Adrenal gland (tissue), 5 donors: Measurements from ENCODE around the gene THRB.

Source experiments
- POLR2A ChIP-seq, 2 donors: fragments of 450-650 bp; IDR thresholded peaks; one replicate each; pipeline ENCODE4 v1.6.1; 2017; ENCODE audit warnings: antibody characterized with exemption in 2 of 2, mild to moderate bottlenecking in 2 of 2, moderate library complexity in 1 of 2
- TF ChIP-seq, protein P1 (sequence below), 6 experiments: fragments of 450-650 bp in 4 of 6; fragments of 200-600 bp in 2 of 6; sonication (generic) in 1 of 6; IDR thresholded peaks; 1 replicate in 5 of 6; 2 replicates in 1 of 6; pipeline versions ENCODE4 v1.5.1 to v1.8.0; 2016 to 2021; ENCODE audit warnings: antibody characterized with exemption in 6 of 6, mild to moderate bottlenecking in 2 of 6, moderate library complexity in 1 of 6
- donor health status: DM: no; HTN: no; CAD: no.

- no peak for TF ChIP-seq POLR2A (IDR thresholded peaks at IDR 0.05)
- TF ChIP-seq, protein P1, sequence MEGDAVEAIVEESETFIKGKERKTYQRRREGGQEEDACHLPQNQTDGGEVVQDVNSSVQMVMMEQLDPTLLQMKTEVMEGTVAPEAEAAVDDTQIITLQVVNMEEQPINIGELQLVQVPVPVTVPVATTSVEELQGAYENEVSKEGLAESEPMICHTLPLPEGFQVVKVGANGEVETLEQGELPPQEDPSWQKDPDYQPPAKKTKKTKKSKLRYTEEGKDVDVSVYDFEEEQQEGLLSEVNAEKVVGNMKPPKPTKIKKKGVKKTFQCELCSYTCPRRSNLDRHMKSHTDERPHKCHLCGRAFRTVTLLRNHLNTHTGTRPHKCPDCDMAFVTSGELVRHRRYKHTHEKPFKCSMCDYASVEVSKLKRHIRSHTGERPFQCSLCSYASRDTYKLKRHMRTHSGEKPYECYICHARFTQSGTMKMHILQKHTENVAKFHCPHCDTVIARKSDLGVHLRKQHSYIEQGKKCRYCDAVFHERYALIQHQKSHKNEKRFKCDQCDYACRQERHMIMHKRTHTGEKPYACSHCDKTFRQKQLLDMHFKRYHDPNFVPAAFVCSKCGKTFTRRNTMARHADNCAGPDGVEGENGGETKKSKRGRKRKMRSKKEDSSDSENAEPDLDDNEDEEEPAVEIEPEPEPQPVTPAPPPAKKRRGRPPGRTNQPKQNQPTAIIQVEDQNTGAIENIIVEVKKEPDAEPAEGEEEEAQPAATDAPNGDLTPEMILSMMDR (IDR thresholded peaks at IDR 0.05): no peak
Observed at GRCh38 chr3:24460974-24461373, 33.7 kb downstream of the THRB start.
